Duodenal mucosa (tissue), 2 donors: ENCODE measurements around the gene NPHP4.

Experiments used
- H3K27ac ChIP-seq: one replicate; pipeline ENCODE4 v1.7.0; 2013; ENCODE audit warnings: low read depth, low read length
- H3K27me3 ChIP-seq, 2 donors: one replicate each; pipeline ENCODE4 v1.7.0; 2013; ENCODE audit warnings: low read length in 2 of 2, control low read depth in 1 of 2; ENCODE audit not compliant: insufficient read depth in 2 of 2, control insufficient read depth in 1 of 2
- H3K36me3 ChIP-seq, 2 donors: one replicate each; pipeline ENCODE4 v1.7.0; 2013; ENCODE audit warnings: low read length in 2 of 2, control low read depth in 1 of 2; ENCODE audit not compliant: insufficient read depth in 2 of 2, control insufficient read depth in 1 of 2
- H3K4me1 ChIP-seq, 2 donors: one replicate each; pipeline ENCODE4 v1.7.0; 2013; ENCODE audit warnings: low read length in 2 of 2, control low read depth in 1 of 2; ENCODE audit not compliant: insufficient read depth in 2 of 2, control insufficient read depth in 1 of 2
- H3K4me3 ChIP-seq, 2 donors: one replicate each; pipeline ENCODE4 v1.7.0; 2013; ENCODE audit warnings: low read length in 2 of 2, low read depth in 1 of 2
- H3K9ac ChIP-seq, 2 donors: one replicate each; pipeline ENCODE4 v1.7.0; 2013; ENCODE audit warnings: low read length in 2 of 2, low read depth in 1 of 2
- H3K9me3 ChIP-seq, 2 donors: one replicate each; pipeline ENCODE4 v1.7.0; 2013; ENCODE audit warnings: low read length in 2 of 2, control low read depth in 1 of 2; ENCODE audit not compliant: control insufficient read depth in 1 of 2

The NPHP4 gene

DNA sequence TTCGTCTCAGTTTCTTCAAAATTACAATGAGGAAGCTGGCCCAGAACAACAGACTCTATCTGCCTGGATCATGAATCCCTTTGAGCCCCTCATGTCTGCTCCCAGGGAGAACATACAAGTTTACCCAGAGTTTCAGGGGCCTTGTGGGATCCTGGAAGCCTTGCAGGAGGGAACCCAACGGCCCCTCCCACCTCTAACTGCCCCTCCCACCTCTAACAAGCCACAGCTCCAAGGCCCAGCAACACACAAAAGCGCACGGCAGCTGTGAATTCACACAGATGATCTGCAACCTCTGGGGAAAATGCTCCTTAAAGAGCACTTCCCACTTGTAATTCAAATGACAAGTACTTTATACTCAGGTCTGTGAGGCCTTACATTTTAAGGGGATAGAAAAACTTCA lies 113.3 kb downstream of the NPHP4 start:
- Histone ChIP-seq H3K4me1 (no peaks in the 10 kb centered on the region), H3K9me3 (peaks cover 0 to 6% of the 10 kb centered on the region in 2 donors), H3K4me3 (no peak overlapping the region), H3K27me3 (no peaks in the 10 kb centered on the region), H3K27ac (no peak overlapping the region), H3K36me3 (peaks cover 6 to 29% of the 10 kb centered on the region in 2 donors), H3K9ac (no peak overlapping the region)

DNA sequence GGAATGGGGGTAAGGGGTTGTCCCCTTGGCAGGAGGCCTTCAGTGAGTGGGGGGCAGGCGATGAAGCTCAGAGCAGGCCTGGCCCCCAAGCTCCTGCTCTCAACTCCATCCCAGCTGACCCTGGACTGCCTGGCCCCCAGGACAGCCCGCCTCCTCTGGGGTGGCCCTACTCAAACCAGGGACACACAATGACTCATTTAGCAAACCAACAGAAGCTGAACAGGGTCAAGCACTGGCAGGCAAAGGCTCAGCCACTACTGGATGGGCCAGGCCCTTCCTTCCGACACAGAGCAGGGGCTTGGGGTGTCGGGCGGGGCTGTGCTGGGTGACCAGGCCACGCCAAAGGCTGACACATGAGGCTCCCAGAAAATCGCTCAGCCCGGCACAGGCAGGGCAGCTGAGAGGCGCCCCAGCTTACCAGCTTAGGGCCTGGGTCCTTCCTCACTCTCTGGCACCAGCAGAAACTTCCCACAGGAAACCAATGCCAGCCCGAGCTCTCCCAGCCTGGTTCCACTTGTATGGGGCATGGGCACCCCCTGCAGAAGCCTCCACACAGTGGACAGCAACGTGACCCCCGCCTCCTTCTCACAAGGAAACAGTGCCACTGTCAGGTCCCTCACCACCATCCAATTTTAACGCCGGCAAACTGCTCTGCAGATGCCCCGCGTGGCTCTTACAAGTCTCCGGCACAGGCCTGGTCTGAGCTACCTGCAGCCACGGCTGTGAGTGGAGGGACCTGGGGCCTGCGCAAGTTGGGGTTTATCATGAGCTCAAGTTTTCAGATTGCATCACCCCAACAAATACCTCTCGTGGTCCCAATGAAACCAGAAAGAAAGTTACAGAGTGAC lies 114.3 kb downstream of the NPHP4 start:
- Histone ChIP-seq H3K27ac (no peak overlapping the region), H3K36me3 (peaks cover 6 to 36% of the 10 kb centered on the region in 2 donors), H3K9ac (no peak overlapping the region), H3K27me3 (no peaks in the 10 kb centered on the region), H3K9me3 (peaks cover 0 to 6% of the 10 kb centered on the region in 2 donors), H3K4me1 (no peaks in the 10 kb centered on the region), H3K4me3 (no peak overlapping the region)

DNA sequence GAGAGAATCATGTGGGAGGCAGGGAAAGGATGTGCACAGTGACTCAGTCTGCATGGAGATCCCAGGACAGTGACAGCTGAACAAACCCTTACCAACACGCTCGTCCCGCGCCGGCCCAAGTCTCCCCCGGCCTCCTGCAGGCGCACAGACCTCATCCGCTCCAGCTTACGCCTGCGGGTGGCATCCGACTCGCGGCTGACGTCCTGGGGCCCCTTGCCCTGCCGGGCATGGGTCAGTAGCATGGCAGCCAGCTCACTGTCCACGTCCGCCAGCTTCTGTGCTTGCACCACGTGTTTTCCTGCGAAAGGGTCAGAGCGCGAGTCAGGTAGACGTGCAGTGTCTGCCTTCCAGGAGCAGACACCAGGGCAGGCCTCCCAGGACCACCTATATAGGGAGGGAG lies 115.2 kb downstream of the NPHP4 start:
- H3K9ac ChIP-seq = no peak overlapping the region
- H3K9me3 ChIP-seq = peaks cover 0 to 6% of the 10 kb centered on the region in 2 donors
- H3K36me3 ChIP-seq = peaks cover 6 to 36% of the 10 kb centered on the region in 2 donors
- H3K27ac ChIP-seq = no peak overlapping the region
- H3K27me3 ChIP-seq = no peaks in the 10 kb centered on the region
- H3K4me3 ChIP-seq = no peak overlapping the region
- no peaks in the 10 kb centered on the region for H3K4me1 ChIP-seq

DNA sequence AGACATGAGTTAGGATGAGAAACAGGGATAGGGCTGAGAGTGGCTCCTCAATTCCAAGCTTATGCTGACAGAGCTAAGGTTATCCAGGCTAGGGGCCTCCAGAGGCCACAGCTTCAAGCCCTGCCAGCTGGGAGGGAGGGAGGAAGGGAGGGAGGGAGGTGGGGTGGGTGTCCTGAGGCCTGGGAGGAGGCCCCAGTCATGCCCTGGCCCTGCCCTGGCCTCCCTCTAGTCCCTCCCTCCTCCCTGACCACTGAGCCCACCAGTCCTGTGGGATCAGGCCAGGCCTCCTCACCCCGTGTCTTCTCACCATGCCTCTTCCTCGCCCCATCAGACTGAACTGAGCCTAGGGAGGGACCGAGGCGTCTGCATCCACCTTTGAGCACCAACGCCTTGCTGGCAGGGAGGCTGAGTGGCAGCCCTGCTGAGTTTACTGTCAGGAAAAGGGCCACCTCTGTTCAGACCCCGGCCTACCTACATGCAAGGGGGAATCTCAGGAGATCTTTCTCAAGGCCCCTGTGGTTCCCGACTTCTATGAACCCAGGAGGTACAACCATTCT lies 116.1 kb downstream of the NPHP4 start:
- H3K27me3 ChIP-seq = no peaks in the 10 kb centered on the region
- H3K9ac ChIP-seq = no peak overlapping the region
- H3K9me3 ChIP-seq = peaks cover 0 to 6% of the 10 kb centered on the region in 2 donors
- H3K36me3 ChIP-seq = peaks cover 6 to 36% of the 10 kb centered on the region in 2 donors
- H3K4me1 ChIP-seq = no peaks in the 10 kb centered on the region
- no peak overlapping the region for H3K4me3 ChIP-seq
- H3K27ac ChIP-seq = no peak overlapping the region

DNA sequence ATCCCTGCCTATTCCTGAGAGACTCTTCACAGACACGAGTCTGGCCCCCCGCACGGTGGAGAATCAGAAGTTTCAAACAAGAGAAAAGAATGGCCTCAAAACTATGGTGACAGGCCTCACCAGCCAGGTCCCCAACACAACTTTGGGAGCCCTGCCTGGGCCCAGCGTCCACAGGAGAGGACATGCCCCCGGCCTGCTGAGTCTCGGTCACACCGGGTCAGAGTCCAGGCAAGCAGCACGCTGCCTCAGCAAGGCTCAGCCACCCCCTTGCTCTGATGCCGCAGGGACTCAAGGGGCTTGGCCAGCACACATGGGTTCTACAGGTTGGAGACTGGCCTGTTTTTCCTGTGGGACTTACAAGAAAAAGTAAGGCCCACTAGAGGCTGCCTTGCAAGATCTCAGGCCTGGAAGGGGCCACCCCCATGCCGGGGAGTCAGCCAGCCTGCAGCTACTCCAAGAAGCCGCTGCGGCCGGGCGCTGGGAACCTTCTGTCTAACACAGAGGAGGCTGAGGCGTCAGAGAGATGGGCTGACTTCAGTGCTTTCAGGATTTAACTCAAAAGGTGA lies 116.8 kb downstream of the NPHP4 start:
- peaks cover 6 to 36% of the 10 kb centered on the region in 2 donors for H3K36me3 ChIP-seq
- no peaks in the 10 kb centered on the region for H3K4me1 ChIP-seq
- H3K9me3 ChIP-seq = peaks cover 0 to 6% of the 10 kb centered on the region in 2 donors
- H3K27ac ChIP-seq = no peak overlapping the region
- H3K27me3 ChIP-seq = no peaks in the 10 kb centered on the region
- no peak overlapping the region for H3K9ac ChIP-seq
- no peak overlapping the region for H3K4me3 ChIP-seq

DNA sequence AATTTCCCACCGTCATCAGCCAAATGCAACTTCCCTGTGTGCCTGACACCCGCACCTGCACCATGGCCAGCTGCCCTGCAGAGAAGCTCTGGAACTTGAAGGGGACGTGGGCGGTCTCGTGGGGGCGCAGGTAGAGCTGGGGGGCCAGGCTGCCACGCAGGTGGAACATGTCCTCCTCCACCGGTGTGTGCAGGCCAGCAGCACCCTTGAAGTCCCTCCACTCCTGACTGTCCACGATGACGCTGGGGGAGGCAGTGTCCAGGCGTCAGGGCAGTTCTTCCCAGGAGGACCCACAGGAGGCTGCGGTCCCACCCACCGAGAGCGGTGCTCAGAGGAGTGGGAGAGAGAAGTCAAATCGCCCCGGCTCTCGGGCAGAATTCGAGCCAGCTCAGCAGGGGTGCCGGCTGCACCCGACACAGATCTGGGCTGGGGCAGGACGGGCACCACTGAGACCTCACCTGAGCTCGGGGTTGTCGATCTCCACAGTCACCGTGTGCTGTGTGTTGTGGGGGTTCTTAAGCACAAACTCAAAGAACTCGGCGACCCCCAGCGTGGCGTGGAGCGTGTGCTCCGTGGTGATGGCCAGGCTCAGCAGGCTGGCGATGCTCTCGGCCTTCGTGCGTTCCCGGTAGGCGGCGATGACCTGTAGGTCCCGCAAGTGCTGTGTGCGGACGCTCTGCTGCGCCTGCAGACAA lies 117.7 kb downstream of the NPHP4 start:
- H3K4me1 ChIP-seq = no peaks in the 10 kb centered on the region
- no peaks in the 10 kb centered on the region for H3K27me3 ChIP-seq
- no peak overlapping the region for H3K27ac ChIP-seq
- H3K9me3 ChIP-seq = peaks cover 0 to 2% of the 10 kb centered on the region in 2 donors
- H3K9ac ChIP-seq = no peak overlapping the region
- H3K36me3 ChIP-seq = peaks cover 2 to 30% of the 10 kb centered on the region in 2 donors
- H3K4me3 ChIP-seq = no peak overlapping the region

DNA sequence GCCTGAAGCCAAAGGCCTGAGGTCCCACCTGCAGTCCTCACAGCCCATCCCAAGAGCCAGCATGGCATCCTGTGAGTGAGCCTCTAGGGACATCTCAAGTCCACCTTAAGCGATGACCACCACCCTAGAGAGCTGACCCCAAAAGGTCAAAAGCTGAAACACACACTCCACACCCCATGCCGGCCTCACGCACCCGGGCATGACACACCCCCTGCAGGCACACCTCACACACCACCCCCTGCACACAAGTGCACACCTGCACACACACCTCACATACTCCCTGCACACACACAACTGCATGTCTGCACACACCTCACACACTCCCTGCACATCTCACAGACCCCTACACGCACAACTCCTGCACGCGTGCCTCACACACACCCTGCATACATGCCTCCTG lies 118.7 kb downstream of the NPHP4 start:
- Histone ChIP-seq H3K9ac (no peak overlapping the region), H3K27me3 (no peaks in the 10 kb centered on the region), H3K36me3 (peaks cover 0 to 23% of the 10 kb centered on the region in 2 donors), H3K4me3 (no peak overlapping the region), H3K27ac (no peak overlapping the region), H3K9me3 (peaks cover 0 to 5% of the 10 kb centered on the region in 2 donors), H3K4me1 (no peaks in the 10 kb centered on the region)

DNA sequence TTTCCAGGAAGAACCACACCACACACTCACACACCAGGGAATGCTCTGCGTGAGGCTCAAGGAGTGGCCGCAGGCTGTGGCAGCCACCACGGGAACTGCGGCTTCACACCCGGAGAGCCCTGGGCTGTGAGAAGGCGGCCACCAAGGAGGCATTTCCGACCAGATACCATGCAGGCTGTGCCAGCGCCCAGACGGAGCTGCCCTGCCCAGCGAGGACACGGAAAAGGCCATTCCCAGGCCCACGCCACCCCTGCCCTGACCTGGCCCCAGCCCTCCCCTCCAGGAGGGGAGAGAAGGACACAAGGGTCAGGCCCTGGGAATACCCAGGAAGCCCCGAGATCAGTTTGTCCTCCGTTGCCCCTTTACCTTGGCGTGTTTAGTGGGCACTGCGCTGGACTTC lies 119.3 kb downstream of the NPHP4 start:
- no peak overlapping the region for H3K9ac ChIP-seq
- no peaks in the 10 kb centered on the region for H3K4me1 ChIP-seq
- H3K36me3 ChIP-seq = peaks cover 0 to 23% of the 10 kb centered on the region in 2 donors
- no peaks in the 10 kb centered on the region for H3K27me3 ChIP-seq
- no peak overlapping the region for H3K4me3 ChIP-seq
- H3K9me3 ChIP-seq = peaks cover 0 to 5% of the 10 kb centered on the region in 2 donors
- H3K27ac ChIP-seq = no peak overlapping the region

DNA sequence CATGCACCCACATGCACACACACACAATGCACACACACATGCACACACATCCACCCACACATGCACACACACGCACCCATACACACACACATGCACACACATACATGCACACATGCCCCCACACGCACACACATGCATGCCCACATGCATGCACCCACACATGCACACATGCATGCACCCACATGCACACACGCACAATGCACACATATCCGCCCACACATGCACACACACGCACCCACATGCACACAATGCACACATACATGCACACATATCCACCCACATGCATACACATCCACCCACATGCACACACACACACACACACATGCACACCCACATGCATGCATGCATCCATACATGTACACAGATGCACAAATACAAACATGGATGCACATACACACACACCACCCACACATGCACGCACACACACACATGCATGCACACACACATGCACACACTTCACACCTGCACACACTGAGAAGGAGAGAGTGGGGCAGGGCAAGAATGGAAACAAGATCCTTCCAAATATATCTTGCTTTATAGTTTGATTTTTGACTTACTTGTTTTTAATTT lies 123.2 kb downstream of the NPHP4 start:
- Histone ChIP-seq H3K27ac (no peak overlapping the region), H3K27me3 (no peaks in the 10 kb centered on the region), H3K36me3 (peaks cover 0 to 10% of the 10 kb centered on the region in 2 donors), H3K4me3 (no peak overlapping the region), H3K9me3 (peaks cover 0 to 5% of the 10 kb centered on the region in 2 donors), H3K4me1 (no peaks in the 10 kb centered on the region), H3K9ac (no peak overlapping the region)
